UCSD-AML1 (cell line): ENCODE results near the gene VRK2.
"Not testable (repeated sequence)": the region's sequence is repeated elsewhere in the genome, so short reads cannot be mapped to it uniquely, and the experiment has no call there.

Experiments used
- DNase-seq: peaks from one replicate; lab custom pipeline; 2025; ENCODE audit not compliant: unreplicated experiment; lab: John Stamatoyannopoulos, UW

VRK2 gene

GRCh38 chr2:58106896-58107295 lies 60.3 kb downstream of the VRK2 start:
- DNase-seq: no peak

GRCh38 chr2:58107803-58108710 lies 61.5 kb downstream of the VRK2 start:
- DNase-seq: no peak

DNA sequence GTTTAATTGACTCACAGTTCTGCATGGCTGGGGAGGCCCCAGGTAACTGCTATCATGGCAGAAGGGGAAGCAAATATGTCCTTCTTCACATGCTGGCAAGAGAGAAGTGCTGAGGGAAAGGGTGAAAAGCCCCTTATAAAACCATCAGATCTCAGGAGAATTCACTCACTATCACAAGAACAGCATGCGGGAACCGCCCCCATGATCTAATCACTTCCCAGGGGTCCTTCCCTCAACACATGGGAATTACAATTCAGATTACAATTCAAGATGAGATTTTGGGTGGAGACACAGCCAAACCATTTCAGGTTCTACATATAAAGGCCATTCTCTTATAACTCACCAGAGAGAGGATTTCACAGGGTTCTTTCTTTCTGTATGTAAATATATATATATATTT lies 62.9 kb downstream of the VRK2 start:
- no peak for DNase-seq

DNA sequence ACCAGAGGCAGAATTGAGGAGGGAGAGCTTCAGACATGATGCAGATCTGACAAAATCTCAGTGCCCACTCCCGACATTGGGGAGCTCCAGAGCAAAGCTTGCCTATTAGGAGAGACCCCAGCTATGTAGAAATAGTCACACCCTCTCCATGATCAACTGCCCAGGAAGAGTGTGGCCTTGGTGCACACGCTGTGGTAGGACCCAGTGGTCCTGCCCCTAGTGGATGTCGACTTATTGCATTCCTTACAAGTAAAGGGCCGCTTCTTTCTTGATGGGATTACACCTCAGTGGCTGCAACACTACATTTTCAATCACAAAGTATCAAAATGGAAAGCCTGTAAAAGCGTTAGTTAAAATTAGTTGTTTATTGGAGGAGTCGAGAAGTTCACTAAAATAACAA lies 64.2 kb downstream of the VRK2 start:
- no peak for DNase-seq

GRCh38 chr2:58113563-58113962 lies 67.0 kb downstream of the VRK2 start:
- not testable (repeated sequence) for DNase-seq

DNA sequence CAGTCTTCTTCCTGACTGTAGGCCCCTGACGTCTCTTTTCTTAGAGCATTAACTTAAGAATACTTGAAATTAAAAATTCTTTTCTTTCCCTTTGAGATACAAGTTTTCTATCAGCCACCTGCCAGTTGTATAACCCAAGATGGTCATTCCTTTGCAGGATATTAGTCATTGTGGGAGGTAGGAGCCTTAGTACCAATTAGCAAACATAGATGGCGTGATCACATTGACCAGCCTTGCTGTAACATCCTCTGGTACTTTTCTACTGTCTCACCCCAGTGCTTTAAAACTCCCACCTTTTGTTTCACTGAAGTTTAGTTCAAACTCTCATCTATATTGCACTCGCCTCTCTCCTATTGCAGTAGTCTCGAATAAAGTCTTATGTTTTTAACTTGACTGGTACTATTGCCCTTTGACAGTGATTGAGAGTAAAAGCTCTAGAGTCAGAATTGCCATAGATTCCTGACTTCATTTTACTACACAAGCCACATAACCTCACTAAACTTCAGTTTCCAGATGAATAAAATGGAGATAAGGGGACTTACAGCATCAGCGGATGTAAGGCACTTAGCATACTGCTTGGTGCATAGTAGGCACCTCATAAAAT lies 74.1 kb downstream of the VRK2 start:
- no peak for DNase-seq

DNA sequence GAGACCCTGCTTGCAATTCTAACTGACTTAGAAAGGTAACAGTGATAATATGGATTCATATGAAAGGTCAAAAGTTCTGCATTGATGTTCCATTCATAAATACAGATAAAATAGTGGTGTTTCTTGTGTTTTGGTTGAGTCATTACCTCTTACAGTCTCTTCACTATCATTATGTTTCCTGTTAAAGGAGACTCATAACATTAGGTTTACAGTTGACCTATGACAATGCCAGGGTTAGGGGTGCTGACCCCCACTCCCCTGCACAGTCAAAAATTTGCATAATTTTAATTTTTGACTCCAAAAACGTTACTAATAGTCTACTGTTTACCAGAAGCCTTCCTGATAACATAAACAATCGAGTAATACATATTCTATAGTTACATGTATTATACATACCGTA lies 75.4 kb downstream of the VRK2 start:
- no peak for DNase-seq

DNA sequence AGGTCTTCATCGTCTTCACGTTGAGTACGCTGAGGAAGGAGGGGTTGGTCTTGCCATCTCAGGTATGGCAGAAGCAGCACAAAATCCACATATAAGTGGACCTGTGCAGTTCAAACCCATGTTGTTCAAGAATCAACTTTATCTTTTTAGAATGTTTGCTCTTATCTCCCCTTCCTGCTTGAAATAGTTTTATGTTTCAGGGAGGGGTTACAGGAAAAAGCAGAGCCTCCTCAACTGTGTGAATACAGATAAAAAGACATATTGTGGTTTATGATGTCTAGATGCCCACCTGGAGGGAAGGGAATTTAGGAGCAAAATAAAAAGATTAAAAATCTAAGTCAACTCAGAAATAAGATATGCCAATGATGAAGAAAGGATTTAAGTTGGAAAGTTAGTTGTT lies 75.9 kb downstream of the VRK2 start:
- no peak for DNase-seq

GRCh38 chr2:58127111-58127510 lies 80.5 kb downstream of the VRK2 start:
- DNase-seq: no peak

GRCh38 chr2:58130238-58130637 lies 83.6 kb downstream of the VRK2 start:
- DNase-seq: no peak

GRCh38 chr2:58131191-58132011 lies 84.8 kb downstream of the VRK2 start:
- no peak for DNase-seq

- DNase-seq: no peak
Measured at GRCh38 chr2:58133395-58133794, 86.8 kb downstream of the VRK2 start.

DNA sequence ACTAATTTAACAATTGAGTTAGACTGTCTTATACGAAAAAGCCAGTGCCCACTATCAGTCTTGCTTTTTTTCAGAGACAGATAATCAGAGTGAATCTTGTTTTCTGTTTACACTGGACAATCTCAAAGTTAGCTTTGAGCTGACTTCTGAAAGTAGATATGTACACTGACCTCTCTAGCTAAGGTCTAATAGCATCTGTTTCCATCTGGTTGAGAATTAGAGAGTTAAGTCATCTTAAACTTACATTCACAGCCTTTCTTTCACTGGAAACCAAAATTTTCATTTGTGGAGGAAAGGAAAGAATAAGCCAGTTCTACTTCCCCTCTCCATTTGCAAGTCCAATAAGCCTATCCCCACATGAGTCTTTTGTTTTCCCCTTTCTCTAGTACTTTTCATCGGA lies 89.3 kb downstream of the VRK2 start:
- DNase-seq: no peak

DNA sequence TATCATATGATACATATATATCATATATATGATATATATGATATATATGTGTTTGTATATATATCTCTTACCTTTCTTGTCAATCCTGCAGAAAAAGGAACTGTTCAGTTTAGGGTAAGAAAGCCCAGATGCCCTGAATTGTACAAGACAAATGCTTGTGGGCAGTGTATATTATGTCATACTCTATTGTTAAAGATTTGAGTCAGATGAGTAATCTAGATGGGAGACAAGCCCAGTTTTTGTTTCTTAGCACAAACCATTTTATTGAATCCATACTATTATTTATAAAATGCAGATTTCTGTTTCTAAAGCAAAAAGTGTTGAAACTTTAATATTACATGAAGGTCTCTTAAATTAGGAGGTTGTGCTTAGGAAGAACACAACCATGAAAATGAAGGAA lies 90.6 kb downstream of the VRK2 start:
- no peak for DNase-seq

DNA sequence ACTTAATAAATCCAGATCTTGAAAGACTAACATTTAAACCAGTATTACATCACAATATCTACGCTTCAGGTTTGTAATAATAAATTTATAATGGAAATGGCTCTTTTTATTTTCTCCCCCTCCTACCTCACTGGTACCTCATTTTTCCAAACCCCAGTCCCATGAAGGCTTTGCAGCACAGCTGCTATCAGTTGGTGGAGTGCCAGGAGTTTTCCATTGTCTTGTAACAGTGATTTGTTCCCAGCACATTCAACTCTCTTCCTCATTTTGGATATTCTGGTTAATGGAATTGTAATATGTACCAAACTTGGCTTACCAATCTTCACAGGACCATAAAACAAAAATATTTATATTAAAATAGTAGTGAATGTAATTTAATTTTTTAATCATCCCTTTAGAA lies 91.2 kb downstream of the VRK2 start:
- no peak for DNase-seq

- no peak for DNase-seq
Measured at GRCh38 chr2:58138396-58139030, 91.9 kb downstream of the VRK2 start.

GRCh38 chr2:58140508-58141072 lies 94.0 kb downstream of the VRK2 start:
- DNase-seq: no peak

- not testable (repeated sequence) for DNase-seq
Measured at GRCh38 chr2:58145769-58146168, 99.2 kb downstream of the VRK2 start.

DNA sequence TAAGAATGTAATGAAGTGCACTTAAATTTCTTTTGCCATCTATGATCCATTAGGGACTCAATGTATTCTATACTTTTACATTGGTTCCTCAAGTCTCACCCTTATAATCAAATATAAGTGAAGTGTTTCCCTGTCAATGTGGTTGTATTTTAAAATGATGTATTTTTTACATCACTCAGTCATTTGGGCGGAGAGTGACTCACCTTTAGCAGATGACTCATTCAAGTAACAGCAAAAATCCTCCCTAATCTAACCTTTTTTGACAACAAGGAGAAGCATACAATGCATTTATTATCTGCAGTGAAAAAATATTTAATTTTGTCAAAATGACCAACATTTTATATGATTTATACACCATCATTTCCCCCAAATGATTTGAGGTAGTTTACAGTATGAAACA lies 100.1 kb downstream of the VRK2 start:
- no peak for DNase-seq

GRCh38 chr2:58155160-58155778 lies 108.7 kb downstream of the VRK2 start:
- no peak for DNase-seq

GRCh38 chr2:58156780-58157179 lies 110.2 kb downstream of the VRK2 start:
- DNase-seq: no peak
